HCT116 (cell line): ENCODE measurements around the gene AMACR. TPM values are rescaled to one million over a fixed set of nuclear protein-coding genes. Genes with fewer than 3 reads are reported as not detected.

ENCODE experiments used
- total RNA-seq: library from RNA; stranded (reverse); gene quantifications from one replicate; pipeline ENCODE4 v1.2.1, GENCODE V29; 2021; ENCODE audit not compliant: unreplicated experiment

AMACR gene
- total RNA-seq, 1 experiment from 2014 or later: 4.3 TPM

Other genes starting within 250 kb of the AMACR start
- gene ADAMTS12, start 116.1 kb downstream of the AMACR start, total RNA-seq: 0.05 TPM
- gene RXFP3, start 71.7 kb downstream of the AMACR start, total RNA-seq: not detected
- not detected for gene SLC45A2, start 23.4 kb downstream of the AMACR start, total RNA-seq
- 2.6 TPM for gene C1QTNF3, start 35.2 kb upstream of the AMACR start, total RNA-seq